Prostate gland (tissue), 2 donors: ENCODE measurements around the gene MAP4K5.

ENCODE experiments used
- CTCF ChIP-seq, 4 experiments: fragments of 200-600 bp in 2 of 4; fragments of 450-650 bp in 2 of 4; sonication (generic) in 2 of 4; IDR thresholded peaks; 1 replicate in 3 of 4; 2 replicates in 1 of 4; pipeline ENCODE4 v1.5.1; 2016 to 2019; ENCODE audit warnings: antibody characterized with exemption in 4 of 4, mild to moderate bottlenecking in 2 of 4, moderate library complexity in 2 of 4
- POLR2A ChIP-seq: fragments of 450-650 bp; IDR thresholded peaks from one replicate; pipeline ENCODE4 v1.6.1; 2016; ENCODE audit warnings: antibody characterized with exemption, mild to moderate bottlenecking
- POLR2AphosphoS5 ChIP-seq: sonication (generic); formaldehyde crosslinking; IDR thresholded peaks from one replicate; pipeline ENCODE4 v1.6.1; 2017; ENCODE audit warnings: antibody characterized with exemption

DNA sequence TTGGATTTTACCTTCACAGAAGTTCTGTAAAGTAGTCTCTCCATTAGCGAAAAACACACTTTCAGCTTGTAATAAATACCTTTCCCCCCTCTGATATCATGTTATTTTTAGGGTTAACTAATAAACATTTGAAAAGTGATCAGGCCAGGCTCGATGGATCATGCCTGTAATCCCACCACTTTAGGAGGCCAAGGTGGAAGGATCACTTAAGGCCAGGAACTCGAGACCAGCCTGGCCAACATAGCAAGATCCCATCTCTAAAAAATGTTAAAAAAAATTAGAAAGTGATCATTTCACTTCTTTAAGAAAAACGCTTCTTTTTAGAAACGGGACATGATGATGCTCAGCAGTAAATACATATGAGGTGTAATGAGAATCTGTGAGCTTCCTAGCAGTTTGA lies 137.7 kb downstream of the MAP4K5 start:
- no peak for TF ChIP-seq CTCF (IDR thresholded peaks at IDR 0.05)
- no peak for TF ChIP-seq POLR2A
- no peak for TF ChIP-seq POLR2AphosphoS5
